GM12878 (cell line): ENCODE data around the gene LCT. TPM values are rescaled to one million over a fixed set of nuclear protein-coding genes. Genes with fewer than 3 reads are reported as not detected.
A peak's percentile ranks its signal among the peaks of the same experiment; 100 is the strongest.

ENCODE experiments used
- BHLHE40 ChIP-seq, 2 experiments: fragments of 450-650 bp in 1 of 2; IDR thresholded peaks; 2 replicates each; pipeline ENCODE4 v1.6.1; 2011 to 2017; ENCODE audit warnings: low read depth in 2 of 2, borderline replicate concordance in 1 of 2, improper control_type of control experiment in 1 of 2, low read length in 1 of 2, mild to moderate bottlenecking in 1 of 2
- CBX5 ChIP-seq: sonication (generic); IDR thresholded peaks from 2 replicates; pipeline ENCODE4 v1.6.1; 2016; ENCODE audit warnings: low read depth, moderate library complexity, mild to moderate bottlenecking, inconsistent platforms
- IKZF1 ChIP-seq: fragments of 450-650 bp; conservative IDR thresholded peaks from 2 replicates; pipeline ENCODE4 v1.6.1; 2017; ENCODE audit warnings: antibody characterized with exemption, mild to moderate bottlenecking
- NRF1 ChIP-seq: conservative IDR thresholded peaks from 2 replicates; pipeline ENCODE4 v1.6.1; 2011; ENCODE audit warnings: mild to moderate bottlenecking, low read depth, low read length, improper control_type of control experiment
- SP1 ChIP-seq: IDR thresholded peaks from one replicate; pipeline ENCODE4 v1.6.1; 2011; ENCODE audit warnings: low read depth, low read length
- polyA plus RNA-seq, 11 experiments: library from polyadenylated mRNA; depleted of rRNA in 4 of 11; unstranded in 6 of 11; stranded (reverse) in 5 of 11; fragments of >200 nt; fragmentation: Nextera tagmentation in 4 of 11; fragmentation: Illumina TruSeq in 1 of 11; extraction: Ambion mirVana in 4 of 11; extraction: Trizol in 1 of 11; gene quantifications; 1 replicate in 1 of 11; 2 replicates in 10 of 11; pipeline versions ENCODE4 v1.2.1 to v1.2.3, GENCODE V29; 2011 to 2016; ENCODE audit warnings: inconsistent platforms in 2 of 11, missing spikeins in 2 of 11, low read depth in 1 of 11
- total RNA-seq, 4 experiments: library from RNA; depleted of rRNA in 3 of 4; stranded (reverse); fragments of >200 nt in 3 of 4; fragmentation: Illumina TruSeq in 1 of 4; extraction: Trizol in 1 of 4; gene quantifications; 2 replicates each; pipeline versions ENCODE4 v1.2.1 to v1.2.3, GENCODE V29; 2013 to 2021
- TF ChIP-seq, protein P1 (sequence below): IDR thresholded peaks from 2 replicates; pipeline ENCODE4 v1.6.1; 2011; ENCODE audit warnings: borderline replicate concordance, low read depth, mild to moderate bottlenecking, moderate library complexity, low read length; ENCODE audit not compliant: insufficient read depth, poor library complexity, severe bottlenecking
- TF ChIP-seq, protein P2 (sequence below): fragments of 450-650 bp; conservative IDR thresholded peaks from 2 replicates; pipeline ENCODE4 v1.6.1; 2017; ENCODE audit warnings: mild to moderate bottlenecking, moderate library complexity

LCT gene
- total and polyA plus RNA-seq, 10 of the 15 experiments (the other 5 are each of a cell fraction or from before 2014, with no cell fraction given) = 0.02 to 0.09 (median 0.07) TPM; not detected in 3

DNA sequence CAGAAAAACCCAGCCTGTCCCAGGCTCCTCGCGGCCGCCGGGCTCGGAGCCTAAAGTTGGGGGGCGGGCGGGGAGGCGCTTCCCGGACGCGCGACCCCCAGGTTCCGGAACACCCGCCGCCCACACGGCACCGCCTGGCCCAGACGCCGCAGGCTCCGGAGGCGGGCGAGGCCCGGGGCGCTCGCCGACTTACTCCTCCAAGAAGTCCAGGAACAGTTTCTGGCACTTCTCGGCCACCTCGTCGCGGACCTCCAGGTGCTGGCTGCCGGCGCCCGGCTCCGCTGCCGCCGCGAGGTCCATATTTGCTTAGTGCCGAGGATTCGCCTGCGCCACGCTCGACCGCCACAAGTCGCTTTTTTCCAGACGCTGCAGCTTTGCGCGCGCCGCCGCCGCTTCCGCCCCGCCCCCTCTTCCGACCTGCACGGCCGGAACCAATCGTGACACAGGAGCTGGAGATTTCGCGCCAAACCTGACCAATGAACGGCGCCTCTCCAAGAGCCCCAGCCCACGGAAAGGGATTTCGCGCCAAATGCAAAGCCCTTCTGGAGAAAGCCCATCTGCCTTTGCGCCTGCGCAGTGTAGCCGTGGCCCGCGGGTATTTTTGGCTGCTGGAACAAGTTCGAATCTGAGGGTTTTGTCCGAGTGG, 39.2 kb upstream of the LCT start, which contains the start of gene MCM6 (continued):
- TF ChIP-seq IKZF1 (peak; percentile 79; the same call in 1 of the 2 replicates), NRF1 (peak; percentile 80), BHLHE40 (IDR thresholded peaks at IDR 0.05; ENCODE audit: borderline replicate concordance in 1 of 2, low read depth in 2 of 2, low read length in 1 of 2) (peak in 1 of 2 experiments; percentile 10; a peak in 1 of 4 replicates), CBX5 (no peak), SP1 (peak; percentile 86)
- TF ChIP-seq, protein P1, sequence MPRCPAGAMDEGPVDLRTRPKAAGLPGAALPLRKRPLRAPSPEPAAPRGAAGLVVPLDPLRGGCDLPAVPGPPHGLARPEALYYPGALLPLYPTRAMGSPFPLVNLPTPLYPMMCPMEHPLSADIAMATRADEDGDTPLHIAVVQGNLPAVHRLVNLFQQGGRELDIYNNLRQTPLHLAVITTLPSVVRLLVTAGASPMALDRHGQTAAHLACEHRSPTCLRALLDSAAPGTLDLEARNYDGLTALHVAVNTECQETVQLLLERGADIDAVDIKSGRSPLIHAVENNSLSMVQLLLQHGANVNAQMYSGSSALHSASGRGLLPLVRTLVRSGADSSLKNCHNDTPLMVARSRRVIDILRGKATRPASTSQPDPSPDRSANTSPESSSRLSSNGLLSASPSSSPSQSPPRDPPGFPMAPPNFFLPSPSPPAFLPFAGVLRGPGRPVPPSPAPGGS = no peak
- TF ChIP-seq, protein P2, sequence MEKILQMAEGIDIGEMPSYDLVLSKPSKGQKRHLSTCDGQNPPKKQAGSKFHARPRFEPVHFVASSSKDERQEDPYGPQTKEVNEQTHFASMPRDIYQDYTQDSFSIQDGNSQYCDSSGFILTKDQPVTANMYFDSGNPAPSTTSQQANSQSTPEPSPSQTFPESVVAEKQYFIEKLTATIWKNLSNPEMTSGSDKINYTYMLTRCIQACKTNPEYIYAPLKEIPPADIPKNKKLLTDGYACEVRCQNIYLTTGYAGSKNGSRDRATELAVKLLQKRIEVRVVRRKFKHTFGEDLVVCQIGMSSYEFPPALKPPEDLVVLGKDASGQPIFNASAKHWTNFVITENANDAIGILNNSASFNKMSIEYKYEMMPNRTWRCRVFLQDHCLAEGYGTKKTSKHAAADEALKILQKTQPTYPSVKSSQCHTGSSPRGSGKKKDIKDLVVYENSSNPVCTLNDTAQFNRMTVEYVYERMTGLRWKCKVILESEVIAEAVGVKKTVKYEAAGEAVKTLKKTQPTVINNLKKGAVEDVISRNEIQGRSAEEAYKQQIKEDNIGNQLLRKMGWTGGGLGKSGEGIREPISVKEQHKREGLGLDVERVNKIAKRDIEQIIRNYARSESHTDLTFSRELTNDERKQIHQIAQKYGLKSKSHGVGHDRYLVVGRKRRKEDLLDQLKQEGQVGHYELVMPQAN = peak; percentile 90
